ENCODE data around the gene TSPOAP1. TPM values are rescaled to one million over a fixed set of nuclear protein-coding genes. Genes with fewer than 3 reads are reported as not detected.

TSPOAP1 gene
- polyA plus RNA-seq, 1 of the 3 experiments (the other 2 are of a cell fraction) = 0.79 TPM

GRCh38 chr17:58265271-58265670 is 63.3 kb downstream of the TSPOAP1 start:
- TF ChIP-seq POLR2AphosphoS5 (IDR thresholded peaks at IDR 0.05; ENCODE audit: low read depth, low read length) (no peak), YY1 (IDR thresholded peaks at IDR 0.05; ENCODE audit: low read depth) (no peak), EP300 (IDR thresholded peaks at IDR 0.05; ENCODE audit: borderline replicate concordance in 1 of 2, low read depth in 1 of 2, low read length in 1 of 2) (no peak), TCF12 (IDR thresholded peaks at IDR 0.05) (no peak)
- Histone ChIP-seq H3K9me3 (no peaks in the 10 kb centered on the region), H3F3A (replicated peaks; ENCODE audit: insufficient read depth) (no peaks in the 10 kb centered on the region), H3K27me3 (ENCODE audit: insufficient read depth) (peaks cover 47% of the 10 kb centered on the region), H2AFZ (ENCODE audit: low read depth) (no peak overlapping the region), H3K4me1 (ENCODE audit: control insufficient read depth in 1 of 2, insufficient read depth in 2 of 2, low read depth in 1 of 2, low read length in 1 of 2) (no peaks in the 10 kb centered on the region), H3K9ac (no peak overlapping the region), H3K4me3 (ENCODE audit: low read depth in 2 of 2, low read length in 1 of 2) (no peak overlapping the region), H3K79me2 (ENCODE audit: insufficient read depth) (no peaks in the 10 kb centered on the region), H4K20me1 (ENCODE audit: insufficient read depth) (no peaks in the 10 kb centered on the region), H3K36me3 (replicated peaks in 1 of 2; ENCODE audit: control insufficient read depth in 1 of 2, insufficient read depth in 2 of 2, low read length in 1 of 2) (no peaks in the 10 kb centered on the region), H3K4me2 (no peak overlapping the region), H3K27ac (ENCODE audit: low read depth in 2 of 2, low read length in 1 of 2) (no peak overlapping the region), H3K9me2 (no peaks in the 10 kb centered on the region; the same call in 1 of the 2 replicates)
- 43% methylated on average over 4 of the region's 4 CpGs for WGBS (ENCODE audit: low lambda C conversion rate)
- CTCF ChIA-PET = interaction anchor here (1.0 to 3.1 kb wide), 2 partner anchors 16 to 153 kb away, joined by 3 to 19 read pairs; no protein-coding TSS in a partner anchor
- POLR2A ChIA-PET = no interaction called here
- no peak for DNase-seq

GRCh38 chr17:58264407-58265103 is 64.0 kb downstream of the TSPOAP1 start:
- no peaks in the 10 kb centered on the region for H3K36me3 ChIP-seq (replicated peaks in 1 of 2; ENCODE audit: control insufficient read depth in 1 of 2, insufficient read depth in 2 of 2, low read length in 1 of 2)
- no peak overlapping the region for H2AFZ ChIP-seq (ENCODE audit: low read depth)
- H3K4me2 ChIP-seq = no peak overlapping the region
- no peak for DNase-seq
- H4K20me1 ChIP-seq (ENCODE audit: insufficient read depth) = no peaks in the 10 kb centered on the region
- H3K4me1 ChIP-seq (ENCODE audit: control insufficient read depth in 1 of 2, insufficient read depth in 2 of 2, low read depth in 1 of 2, low read length in 1 of 2) = no peaks in the 10 kb centered on the region
- TF ChIP-seq NFIC (IDR thresholded peaks at IDR 0.05; ENCODE audit: borderline replicate concordance) = no peak
- no peak for TF ChIP-seq CTCF (IDR thresholded peaks at IDR 0.05)
- TF ChIP-seq FOXJ3 (CRISPR knock-in tag; IDR thresholded peaks at IDR 0.05) = no peak
- no peak for TF ChIP-seq RFX5 (IDR thresholded peaks at IDR 0.05; ENCODE audit: low read length)
- TF ChIP-seq POLR2AphosphoS5 (IDR thresholded peaks at IDR 0.05; ENCODE audit: low read depth, low read length) = no peak
- TF ChIP-seq GATA2 (CRISPR knock-in tag; IDR thresholded peaks at IDR 0.05) = no peak
- TF ChIP-seq CHD2 (IDR thresholded peaks at IDR 0.05; ENCODE audit: low read length, partially characterized antibody) = no peak
- no peak for TF ChIP-seq RCOR1 (IDR thresholded peaks at IDR 0.05; ENCODE audit: low read length)
- no peak for TF ChIP-seq RXRA (IDR thresholded peaks at IDR 0.05; ENCODE audit: borderline replicate concordance, low read depth)
- TF ChIP-seq NRF1 (IDR thresholded peaks at IDR 0.05; ENCODE audit: low read depth, low read length) = no peak
- no peak for TF ChIP-seq FOSL2 (IDR thresholded peaks at IDR 0.05; ENCODE audit: borderline replicate concordance, low read depth)
- no peak for TF ChIP-seq PBX3 (IDR thresholded peaks at IDR 0.05)
- peaks cover 52% of the 10 kb centered on the region for H3K27me3 ChIP-seq (ENCODE audit: insufficient read depth)
- POLR2A ChIA-PET = no interaction called here
- no peaks in the 10 kb centered on the region for H3K9me3 ChIP-seq
- H3F3A ChIP-seq (replicated peaks; ENCODE audit: insufficient read depth) = no peaks in the 10 kb centered on the region
- no peaks in the 10 kb centered on the region; the same call in 1 of the 2 replicates for H3K9me2 ChIP-seq
- CTCF ChIA-PET = interaction anchor here (1.0 to 3.1 kb wide), 2 partner anchors 15 to 153 kb away, joined by 3 to 19 read pairs; no protein-coding TSS in a partner anchor
- no peaks in the 10 kb centered on the region for H3K79me2 ChIP-seq (ENCODE audit: insufficient read depth)
- no peak overlapping the region for H3K27ac ChIP-seq (ENCODE audit: low read depth in 2 of 2, low read length in 1 of 2)
- 57% methylated on average over 6 of the region's 6 CpGs for WGBS (ENCODE audit: low lambda C conversion rate)
- H3K4me3 ChIP-seq (ENCODE audit: low read depth in 2 of 2, low read length in 1 of 2) = no peak overlapping the region
- H3K9ac ChIP-seq = no peak overlapping the region

Measured in SK-N-SH (cell line).